Prostate gland (tissue), 2 donors: ENCODE results near the gene WDR19. TPM values are rescaled to one million over a fixed set of nuclear protein-coding genes. Genes with fewer than 3 reads are reported as not detected.
A peak's percentile ranks its signal among the peaks of the same experiment; 100 is the strongest.
"Not testable (repeated sequence)": the region's sequence is repeated elsewhere in the genome, so short reads cannot be mapped to it uniquely, and the experiment has no call there.

Experiments used
- DNase-seq: peaks from one replicate; pipeline ENCODE4 v3.0.0-alpha.2; 2019; ENCODE audit warnings: low spot score
- H3K27ac ChIP-seq, 2 donors: fragments of 200-600 bp; sonication (generic); 2 replicates each; pipeline ENCODE4 v1.5.1; 2017 to 2019
- H3K27me3 ChIP-seq: fragments of 200-600 bp; sonication (generic); replicated peaks from 2 replicates; pipeline ENCODE4 v1.5.1; 2019; ENCODE audit not compliant: insufficient read depth
- H3K36me3 ChIP-seq, 2 donors: fragments of 200-600 bp; sonication (generic); 1 replicate in 1 of 2; 2 replicates in 1 of 2; pipeline versions ENCODE4 v1.5.1 to v1.8.1; 2017 to 2019
- H3K4me1 ChIP-seq: fragments of 200-600 bp; sonication (generic); replicated peaks from 2 replicates; pipeline ENCODE4 v1.5.1; 2019
- H3K4me3 ChIP-seq, 2 donors: fragments of 200-600 bp; sonication (generic); 2 replicates each; pipeline ENCODE4 v1.5.1; 2017 to 2019
- H3K9me3 ChIP-seq: fragments of 200-600 bp; sonication (generic); 2 replicates; pipeline ENCODE4 v1.5.1; 2017
- CTCF ChIP-seq, 4 experiments: fragments of 200-600 bp in 2 of 4; fragments of 450-650 bp in 2 of 4; sonication (generic) in 2 of 4; IDR thresholded peaks; 1 replicate in 3 of 4; 2 replicates in 1 of 4; pipeline ENCODE4 v1.5.1; 2016 to 2019; ENCODE audit warnings: antibody characterized with exemption in 4 of 4, mild to moderate bottlenecking in 2 of 4, moderate library complexity in 2 of 4
- POLR2A ChIP-seq: fragments of 450-650 bp; IDR thresholded peaks from one replicate; pipeline ENCODE4 v1.6.1; 2016; ENCODE audit warnings: antibody characterized with exemption, mild to moderate bottlenecking
- POLR2AphosphoS5 ChIP-seq: sonication (generic); formaldehyde crosslinking; IDR thresholded peaks from one replicate; pipeline ENCODE4 v1.6.1; 2017; ENCODE audit warnings: antibody characterized with exemption
- WGBS: methylation state at CpG from one replicate; pipeline ENCODE4 v1.1.5; 2018; 5-methylcytosine and 5-hydroxymethylcytosine counted together
- intact Hi-C: fragments of 100-400 bp; cut with DNase I; formaldehyde crosslinking; loops from one replicate; pipeline ENCODE4 v1.14.2; 2022
- total RNA-seq, 2 donors: library from RNA; depleted of rRNA; stranded (reverse); fragments of >200 nt; gene quantifications; one replicate each; pipeline ENCODE4 v1.1.0, GENCODE V29; 2016

Gene WDR19
- total RNA-seq, 2 donors from 2014 or later: 27.3 to 42.5 TPM

DNA sequence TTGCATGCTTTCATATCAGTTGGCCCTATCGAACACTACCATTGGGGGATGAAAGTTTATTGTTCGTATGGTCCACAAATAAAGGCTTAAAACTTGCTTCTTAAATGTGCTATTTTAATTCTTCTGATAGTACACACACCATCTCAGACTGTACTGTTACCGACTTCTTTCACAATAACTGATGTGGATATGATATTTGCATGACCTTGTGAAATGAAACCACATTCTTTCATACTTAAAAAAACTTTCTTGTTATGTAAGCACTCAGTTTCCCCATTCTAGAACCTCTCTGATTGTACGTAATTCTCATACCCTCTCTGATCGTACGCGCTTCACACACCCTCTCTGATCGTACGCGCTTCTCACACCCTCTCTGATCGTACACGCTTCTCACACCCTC is 12.0 kb upstream of the WDR19 start:
- H3K27ac ChIP-seq: no peak overlapping the region
- 94% methylated on average over 12 of the region's 12 CpGs for WGBS
- H3K9me3 ChIP-seq: no peaks in the 10 kb centered on the region
- no peaks in the 10 kb centered on the region for H3K27me3 ChIP-seq
- DNase-seq: no peak
- H3K4me3 ChIP-seq: no peak overlapping the region
- intact Hi-C loops: no loop called here
- no peaks in the 10 kb centered on the region for H3K4me1 ChIP-seq
- H3K36me3 ChIP-seq: no peaks in the 10 kb centered on the region
- TF ChIP-seq POLR2A (no peak), POLR2AphosphoS5 (no peak), CTCF (IDR thresholded peaks at IDR 0.05) (no peak)

DNA sequence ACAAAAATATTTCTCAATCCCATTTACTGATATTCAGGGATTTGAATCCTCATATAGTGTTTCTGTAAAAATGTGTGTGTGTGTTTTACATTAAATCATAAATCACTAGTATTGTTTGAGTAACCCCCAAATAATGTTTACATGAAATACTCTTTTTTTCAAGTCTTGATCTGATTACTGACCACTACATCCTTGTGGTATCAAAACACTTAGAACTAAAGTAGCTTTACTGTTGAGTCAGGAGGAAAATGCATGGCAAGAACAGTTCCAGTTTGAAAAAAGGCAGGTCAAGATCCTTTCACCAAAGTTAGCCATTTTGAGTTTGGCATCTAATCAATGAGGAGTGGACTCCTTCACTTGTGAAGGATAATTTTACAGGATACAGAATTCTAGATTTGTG is 3.6 kb upstream of the WDR19 start:
- Histone ChIP-seq H3K9me3 (no peaks in the 10 kb centered on the region), H3K27me3 (no peaks in the 10 kb centered on the region), H3K4me3 (no peak overlapping the region), H3K27ac (no peak overlapping the region), H3K36me3 (no peaks in the 10 kb centered on the region), H3K4me1 (no peaks in the 10 kb centered on the region)
- DNase-seq: no peak
- intact Hi-C loops: no loop called here
- no peak for TF ChIP-seq POLR2AphosphoS5
- no peak for TF ChIP-seq CTCF (IDR thresholded peaks at IDR 0.05)
- TF ChIP-seq POLR2A: no peak

DNA sequence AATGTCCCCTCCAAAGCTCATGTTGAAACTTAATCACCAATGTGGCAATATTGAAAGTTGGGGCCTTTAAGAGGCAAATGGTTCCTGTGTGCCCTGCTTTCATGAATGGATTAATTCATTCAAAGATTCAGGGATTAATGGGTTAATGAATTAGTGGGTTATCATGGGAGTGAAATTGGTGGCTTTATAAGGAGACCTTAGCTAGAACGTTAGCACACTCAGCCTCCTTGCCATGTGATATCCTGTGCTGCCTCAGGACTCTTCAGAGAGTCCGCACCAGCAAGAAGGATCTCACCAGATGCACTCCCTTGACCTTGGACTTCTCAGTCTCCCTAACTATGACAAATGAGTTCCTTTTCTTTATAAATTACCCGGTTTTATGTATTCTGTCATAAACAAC is 2.6 kb upstream of the WDR19 start:
- intact Hi-C loops: no loop called here
- Histone ChIP-seq H3K9me3 (no peaks in the 10 kb centered on the region), H3K36me3 (no peaks in the 10 kb centered on the region), H3K4me3 (no peak overlapping the region), H3K4me1 (no peaks in the 10 kb centered on the region), H3K27me3 (no peaks in the 10 kb centered on the region), H3K27ac (no peak overlapping the region)
- DNase-seq: no peak
- 71% methylated on average over 3 of the region's 3 CpGs for WGBS
- TF ChIP-seq POLR2A (no peak), CTCF (IDR thresholded peaks at IDR 0.05) (no peak), POLR2AphosphoS5 (no peak)

DNA sequence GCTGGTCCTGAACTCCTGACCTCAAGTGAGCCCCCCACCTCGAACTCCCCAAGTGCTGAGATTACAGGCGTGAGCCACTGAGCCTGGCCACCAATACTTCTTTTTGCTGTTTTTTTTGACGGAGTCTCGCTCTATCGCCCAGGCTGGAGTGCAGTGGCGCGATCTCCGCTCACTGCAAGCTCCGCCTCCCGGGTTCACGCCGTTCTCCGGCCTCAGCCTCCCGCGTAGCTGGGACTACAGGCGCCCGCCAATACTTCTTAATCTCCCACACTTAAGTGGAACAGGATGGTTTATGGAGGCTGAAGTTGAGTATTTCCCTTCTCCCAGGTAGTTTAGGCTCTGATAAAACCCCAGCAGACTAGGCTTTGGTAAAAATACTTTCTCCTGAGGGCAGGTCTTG is 1.7 kb upstream of the WDR19 start:
- H3K4me1 ChIP-seq, H3K36me3 ChIP-seq, H3K9me3 ChIP-seq, H3K27me3 ChIP-seq, DNase-seq, intact Hi-C loops, H3K4me3 ChIP-seq, H3K27ac ChIP-seq: not testable (repeated sequence)
- WGBS: 99% methylated on average over 17 of the region's 17 CpGs

DNA sequence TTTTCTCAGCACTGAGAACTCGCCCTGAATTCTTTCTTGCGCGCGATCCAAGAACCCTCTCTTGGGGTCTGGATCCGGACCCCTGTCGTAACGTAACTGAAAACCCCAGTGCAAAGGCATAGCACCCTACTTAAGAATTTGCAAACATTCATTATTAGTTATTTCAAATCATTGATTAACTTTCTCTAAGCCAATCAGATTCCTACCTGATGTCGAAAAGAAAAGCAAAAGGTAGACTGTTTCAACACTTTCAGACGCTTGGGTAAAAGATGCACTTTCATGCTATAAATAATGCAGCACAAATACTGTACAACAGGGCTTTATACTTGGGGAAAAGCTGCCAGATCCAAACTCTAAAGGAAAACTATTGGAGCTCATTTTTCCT is 817 bp upstream of the WDR19 start:
- Histone ChIP-seq H3K36me3 (no peaks in the 10 kb centered on the region), H3K9me3 (no peaks in the 10 kb centered on the region), H3K4me1 (no peaks in the 10 kb centered on the region), H3K4me3 (peak overlapping the region; percentile 11 to 64), H3K27me3 (no peaks in the 10 kb centered on the region), H3K27ac (peak overlapping the region; percentile 65 to 66)
- TF ChIP-seq POLR2AphosphoS5 (no peak), POLR2A (no peak)
- 63% methylated on average over 9 of the region's 9 CpGs for WGBS
- intact Hi-C loops: no loop called here
- DNase-seq: no peak

GRCh38 chr4:39201963-39202362 is 19.6 kb downstream of the WDR19 start:
- no peaks in the 10 kb centered on the region for H3K36me3 ChIP-seq
- no peaks in the 10 kb centered on the region for H3K27me3 ChIP-seq
- no peaks in the 10 kb centered on the region for H3K4me1 ChIP-seq
- intact Hi-C loops: no loop called here
- no peaks in the 10 kb centered on the region for H3K9me3 ChIP-seq
- no peak for TF ChIP-seq CTCF (IDR thresholded peaks at IDR 0.05)
- no peak for TF ChIP-seq POLR2A
- TF ChIP-seq POLR2AphosphoS5: no peak
- 98% methylated on average over 3 of the region's 3 CpGs for WGBS
- DNase-seq: no peak
- H3K27ac ChIP-seq: no peak overlapping the region
- H3K4me3 ChIP-seq: no peak overlapping the region
